ENCODE data around the gene CRYBG1.

The CRYBG1 gene, protein sequence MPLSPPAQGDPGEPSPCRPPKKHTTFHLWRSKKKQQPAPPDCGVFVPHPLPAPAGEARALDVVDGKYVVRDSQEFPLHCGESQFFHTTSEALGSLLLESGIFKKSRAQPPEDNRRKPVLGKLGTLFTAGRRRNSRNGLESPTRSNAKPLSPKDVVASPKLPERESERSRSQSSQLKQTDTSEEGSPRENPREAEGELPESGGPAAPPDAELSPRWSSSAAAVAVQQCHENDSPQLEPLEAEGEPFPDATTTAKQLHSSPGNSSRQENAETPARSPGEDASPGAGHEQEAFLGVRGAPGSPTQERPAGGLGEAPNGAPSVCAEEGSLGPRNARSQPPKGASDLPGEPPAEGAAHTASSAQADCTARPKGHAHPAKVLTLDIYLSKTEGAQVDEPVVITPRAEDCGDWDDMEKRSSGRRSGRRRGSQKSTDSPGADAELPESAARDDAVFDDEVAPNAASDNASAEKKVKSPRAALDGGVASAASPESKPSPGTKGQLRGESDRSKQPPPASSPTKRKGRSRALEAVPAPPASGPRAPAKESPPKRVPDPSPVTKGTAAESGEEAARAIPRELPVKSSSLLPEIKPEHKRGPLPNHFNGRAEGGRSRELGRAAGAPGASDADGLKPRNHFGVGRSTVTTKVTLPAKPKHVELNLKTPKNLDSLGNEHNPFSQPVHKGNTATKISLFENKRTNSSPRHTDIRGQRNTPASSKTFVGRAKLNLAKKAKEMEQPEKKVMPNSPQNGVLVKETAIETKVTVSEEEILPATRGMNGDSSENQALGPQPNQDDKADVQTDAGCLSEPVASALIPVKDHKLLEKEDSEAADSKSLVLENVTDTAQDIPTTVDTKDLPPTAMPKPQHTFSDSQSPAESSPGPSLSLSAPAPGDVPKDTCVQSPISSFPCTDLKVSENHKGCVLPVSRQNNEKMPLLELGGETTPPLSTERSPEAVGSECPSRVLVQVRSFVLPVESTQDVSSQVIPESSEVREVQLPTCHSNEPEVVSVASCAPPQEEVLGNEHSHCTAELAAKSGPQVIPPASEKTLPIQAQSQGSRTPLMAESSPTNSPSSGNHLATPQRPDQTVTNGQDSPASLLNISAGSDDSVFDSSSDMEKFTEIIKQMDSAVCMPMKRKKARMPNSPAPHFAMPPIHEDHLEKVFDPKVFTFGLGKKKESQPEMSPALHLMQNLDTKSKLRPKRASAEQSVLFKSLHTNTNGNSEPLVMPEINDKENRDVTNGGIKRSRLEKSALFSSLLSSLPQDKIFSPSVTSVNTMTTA (N-terminal part only)

GRCh38 chr6:106360410-106360988, at the start of gene CRYBG1:
TSS of gene CRYBG1 (plus strand) at chr6:106360717. CDS start at chr6:106360909, 192 bp downstream.
- Mint-ChIP-seq H3K36me3 (ENCODE audit: low read depth) (no peaks in the 10 kb centered on the region), H3K4me3 (peak within 1 kb of the TSS; percentile 74), H3K27me3 (peaks cover 59% of the 10 kb centered on the region), H3K4me1 (peaks cover 12% of the 10 kb centered on the region), H3K27ac (no peak within 1 kb of the TSS), H3K9me3 (no peaks in the 10 kb centered on the region)
- ATAC-seq (peak; percentile 91), DNase-seq (peak; percentile 78)

DNA sequence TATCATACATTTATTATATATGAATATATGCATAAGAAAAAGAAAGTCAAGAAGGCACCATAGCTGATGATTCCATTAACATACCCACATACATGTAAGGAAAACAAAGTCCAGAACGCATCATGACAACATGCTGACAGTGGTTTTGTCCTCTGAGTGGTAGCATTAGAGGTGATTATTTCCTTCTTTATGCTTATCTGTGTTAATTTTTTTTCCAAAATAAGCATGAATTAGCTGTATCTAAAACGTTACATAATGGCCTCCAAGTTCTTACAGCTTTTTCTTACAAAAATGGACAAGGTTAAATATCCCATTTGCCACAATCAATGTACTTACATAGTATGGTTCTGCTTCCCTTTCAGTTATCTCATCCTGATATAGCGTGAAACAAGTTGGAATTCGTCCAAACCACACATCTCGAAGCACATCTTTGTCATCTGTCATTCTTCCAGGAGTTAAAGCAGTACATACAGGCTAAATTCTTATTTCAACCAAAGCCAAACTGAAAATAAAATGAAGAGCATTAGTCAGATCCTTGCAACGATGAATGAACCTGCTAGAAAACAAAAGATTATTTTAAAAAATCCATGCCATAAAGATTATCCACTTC, 44.6 kb upstream of the CRYBG1 start:
- DNase-seq (no peak), ATAC-seq (no peak)
- Mint-ChIP-seq H3K27ac (no peak overlapping the region), H3K9me3 (no peaks in the 10 kb centered on the region), H3K4me1 (peaks cover 60% of the 10 kb centered on the region), H3K36me3 (ENCODE audit: low read depth) (peaks cover 27% of the 10 kb centered on the region), H3K27me3 (no peaks in the 10 kb centered on the region), H3K4me3 (no peak overlapping the region)

GRCh38 chr6:106316375-106316766, 44.1 kb upstream of the CRYBG1 start:
- Mint-ChIP-seq H3K36me3 (ENCODE audit: low read depth) (peaks cover 23% of the 10 kb centered on the region), H3K4me3 (no peak overlapping the region), H3K27ac (peak overlapping the region; percentile 13), H3K9me3 (no peaks in the 10 kb centered on the region), H3K27me3 (no peaks in the 10 kb centered on the region), H3K4me1 (peaks cover 58% of the 10 kb centered on the region)
- ATAC-seq, result peak; percentile 52
- DNase-seq, result no peak

DNA sequence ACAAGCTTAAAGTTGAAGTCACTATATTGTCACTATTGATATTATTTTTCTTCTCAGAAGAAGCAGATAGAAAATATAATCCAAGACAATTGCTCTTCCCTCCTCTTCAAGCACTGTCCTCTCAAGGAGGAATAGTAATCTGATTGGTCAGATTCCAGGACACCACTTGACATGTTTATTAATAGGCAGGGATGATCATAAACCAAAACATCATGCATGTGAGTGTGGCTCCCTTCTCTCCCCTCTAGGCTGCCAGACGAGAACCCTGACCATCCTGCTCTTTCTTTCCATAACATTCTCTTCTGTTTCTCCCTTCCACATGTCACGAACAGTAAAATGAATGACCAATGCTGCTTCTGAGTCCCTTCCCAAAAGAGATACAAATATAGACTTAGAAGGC, 42.5 kb upstream of the CRYBG1 start:
- Mint-ChIP-seq H3K36me3 (ENCODE audit: low read depth) (peaks cover 21% of the 10 kb centered on the region), H3K4me3 (no peak overlapping the region), H3K27ac (no peak overlapping the region), H3K9me3 (no peaks in the 10 kb centered on the region), H3K4me1 (peaks cover 55% of the 10 kb centered on the region), H3K27me3 (no peaks in the 10 kb centered on the region)
- ATAC-seq (no peak), DNase-seq (no peak)

GRCh38 chr6:106318851-106319250, 41.7 kb upstream of the CRYBG1 start:
- no peak for ATAC-seq
- peaks cover 15% of the 10 kb centered on the region for H3K36me3 Mint-ChIP-seq (ENCODE audit: low read depth)
- H3K27me3 Mint-ChIP-seq, result no peaks in the 10 kb centered on the region

DNA sequence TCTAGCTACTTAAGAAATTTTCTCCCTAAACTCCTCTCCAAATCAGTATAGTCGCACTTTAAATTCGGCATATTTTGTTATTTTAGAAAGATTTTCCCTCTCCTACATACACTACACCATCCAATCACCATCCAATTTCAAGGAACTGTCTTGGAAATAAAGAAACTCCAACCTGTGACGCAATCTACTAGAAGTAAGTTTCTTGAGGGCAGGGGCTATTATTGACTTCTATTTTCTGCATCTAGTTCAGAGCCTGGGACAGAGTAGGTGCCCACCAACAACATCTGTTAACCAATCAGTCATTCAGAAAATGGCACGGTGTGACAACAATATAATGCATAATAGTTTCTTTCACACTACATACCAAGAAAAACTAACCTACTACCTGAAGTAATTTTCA, 38.6 kb upstream of the CRYBG1 start:
- peaks cover 6% of the 10 kb centered on the region for H3K36me3 Mint-ChIP-seq (ENCODE audit: low read depth)
- H3K27ac Mint-ChIP-seq, result no peak overlapping the region
- ATAC-seq (no peak), DNase-seq (no peak)
- H3K4me3 Mint-ChIP-seq, result no peak overlapping the region
- peaks cover 65% of the 10 kb centered on the region for H3K4me1 Mint-ChIP-seq
- H3K27me3 Mint-ChIP-seq, result peaks cover 3% of the 10 kb centered on the region
- no peaks in the 10 kb centered on the region for H3K9me3 Mint-ChIP-seq

More at GRCh38 chr6:106318851-106319250, 41.7 kb upstream of the CRYBG1 start:
- Mint-ChIP-seq H3K9me3 (no peaks in the 10 kb centered on the region), H3K4me3 (no peak overlapping the region), H3K4me1 (peaks cover 56% of the 10 kb centered on the region), H3K27ac (no peak overlapping the region)
- no peak for DNase-seq

GRCh38 chr6:106324726-106325335, 35.7 kb upstream of the CRYBG1 start:
- Mint-ChIP-seq H3K27ac (peak overlapping the region; percentile 96), H3K4me3 (peak overlapping the region; percentile 98), H3K27me3 (peaks cover 13% of the 10 kb centered on the region), H3K36me3 (ENCODE audit: low read depth) (peaks cover 6% of the 10 kb centered on the region), H3K9me3 (no peaks in the 10 kb centered on the region), H3K4me1 (peaks cover 52% of the 10 kb centered on the region)
- DNase-seq (no peak), ATAC-seq (no peak)

DNA sequence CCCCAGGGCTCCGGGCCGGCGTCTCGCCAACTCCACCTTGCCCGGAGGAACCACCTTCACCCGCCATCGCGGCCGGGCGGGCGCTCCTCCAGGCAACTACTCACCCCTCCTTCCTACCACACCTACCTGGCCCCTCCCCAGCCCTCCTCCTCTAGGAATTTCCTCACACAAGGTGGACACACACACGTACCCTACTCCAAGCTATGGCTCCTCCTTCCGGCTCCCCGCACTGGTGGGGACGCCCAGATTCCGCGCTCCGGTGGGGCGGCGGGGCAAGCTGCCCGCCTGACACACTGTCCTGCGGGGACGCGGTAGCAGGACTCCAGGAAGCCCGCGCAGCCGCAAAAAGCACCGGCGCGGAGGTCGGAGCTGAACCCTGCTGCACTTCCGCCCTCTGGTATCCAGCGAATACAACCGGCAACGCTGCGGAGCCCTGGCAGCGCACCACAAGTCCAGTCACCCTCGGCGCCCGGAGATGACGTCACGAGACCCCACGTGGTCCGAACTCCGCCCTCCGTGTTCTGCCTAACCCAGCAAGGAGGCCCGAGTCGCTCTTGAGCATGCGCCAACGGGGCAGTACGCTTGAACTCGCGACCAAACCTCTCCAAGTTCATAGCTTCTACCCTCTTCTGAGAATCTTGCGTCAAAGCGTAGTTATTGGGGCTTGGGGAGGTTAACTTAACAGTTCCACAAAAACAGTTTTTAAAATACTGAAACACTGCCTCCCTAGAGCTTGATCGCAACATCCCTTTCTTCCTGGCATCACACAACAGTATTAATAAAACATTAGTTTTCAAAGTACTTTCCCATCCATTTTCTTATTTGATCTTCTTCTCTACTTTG, 35.0 kb upstream of the CRYBG1 start, which contains the start of gene ATG5:
Gene ATG5, minus strand, starts transcription at position 425 of the 843 bp plus-strand sequence. CDS start 9,552 bp downstream, outside the sequence.
- H3K27me3 Mint-ChIP-seq, result peaks cover 15% of the 10 kb centered on the region
- peaks cover 6% of the 10 kb centered on the region for H3K36me3 Mint-ChIP-seq (ENCODE audit: low read depth)
- DNase-seq (peak; percentile 100), ATAC-seq (peak; percentile 97)
- H3K9me3 Mint-ChIP-seq, result no peaks in the 10 kb centered on the region
- peaks cover 48% of the 10 kb centered on the region for H3K4me1 Mint-ChIP-seq
- H3K4me3 Mint-ChIP-seq, result peak within 1 kb of the TSS; percentile 98
- H3K27ac Mint-ChIP-seq, result peak within 1 kb of the TSS; percentile 96

DNA sequence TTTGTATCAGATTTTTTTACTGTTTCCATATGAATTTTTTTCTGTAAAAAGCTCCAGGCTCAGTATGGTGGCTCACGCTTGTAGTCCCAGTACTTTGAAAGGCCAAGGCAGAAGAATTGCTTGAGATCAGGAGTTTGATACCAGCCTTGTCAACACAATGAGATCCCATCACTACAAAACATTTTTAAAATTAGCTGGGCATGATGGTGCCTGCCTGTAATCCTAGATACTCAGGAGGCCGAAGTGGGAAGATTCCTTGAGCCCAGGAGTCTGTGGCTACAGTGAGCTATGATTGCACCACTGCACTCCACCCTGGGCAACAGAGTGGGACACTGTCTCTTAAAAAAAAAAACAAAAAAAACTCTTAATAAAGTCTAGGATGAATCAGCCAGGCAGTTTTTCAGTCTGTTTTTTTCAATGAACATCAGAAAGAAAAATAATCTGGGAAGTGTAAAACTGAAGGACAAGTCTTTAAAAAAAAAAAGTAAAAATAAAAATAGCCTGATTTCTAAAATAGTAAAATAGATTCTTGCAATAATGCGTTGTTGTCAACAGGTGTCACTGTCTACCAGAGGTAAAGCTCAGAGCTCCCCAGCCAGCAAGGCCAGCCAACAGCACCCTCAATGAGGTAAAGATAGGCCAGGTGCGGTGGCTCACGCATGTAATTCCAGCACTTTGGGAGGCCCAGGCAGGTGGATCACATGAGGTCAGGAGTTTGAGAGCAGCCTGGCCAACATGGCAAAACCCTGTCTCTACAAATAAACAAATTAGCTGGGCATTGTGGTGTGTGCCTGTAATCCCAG, 25.7 kb upstream of the CRYBG1 start:
- peaks cover 3% of the 10 kb centered on the region for H3K4me1 Mint-ChIP-seq
- no peak overlapping the region for H3K4me3 Mint-ChIP-seq
- DNase-seq, result peak; percentile 26
- H3K36me3 Mint-ChIP-seq (ENCODE audit: low read depth), result no peaks in the 10 kb centered on the region
- no peak overlapping the region for H3K27ac Mint-ChIP-seq
- peak; percentile 57 for ATAC-seq
- no peaks in the 10 kb centered on the region for H3K9me3 Mint-ChIP-seq
- peaks cover 15% of the 10 kb centered on the region for H3K27me3 Mint-ChIP-seq

DNA sequence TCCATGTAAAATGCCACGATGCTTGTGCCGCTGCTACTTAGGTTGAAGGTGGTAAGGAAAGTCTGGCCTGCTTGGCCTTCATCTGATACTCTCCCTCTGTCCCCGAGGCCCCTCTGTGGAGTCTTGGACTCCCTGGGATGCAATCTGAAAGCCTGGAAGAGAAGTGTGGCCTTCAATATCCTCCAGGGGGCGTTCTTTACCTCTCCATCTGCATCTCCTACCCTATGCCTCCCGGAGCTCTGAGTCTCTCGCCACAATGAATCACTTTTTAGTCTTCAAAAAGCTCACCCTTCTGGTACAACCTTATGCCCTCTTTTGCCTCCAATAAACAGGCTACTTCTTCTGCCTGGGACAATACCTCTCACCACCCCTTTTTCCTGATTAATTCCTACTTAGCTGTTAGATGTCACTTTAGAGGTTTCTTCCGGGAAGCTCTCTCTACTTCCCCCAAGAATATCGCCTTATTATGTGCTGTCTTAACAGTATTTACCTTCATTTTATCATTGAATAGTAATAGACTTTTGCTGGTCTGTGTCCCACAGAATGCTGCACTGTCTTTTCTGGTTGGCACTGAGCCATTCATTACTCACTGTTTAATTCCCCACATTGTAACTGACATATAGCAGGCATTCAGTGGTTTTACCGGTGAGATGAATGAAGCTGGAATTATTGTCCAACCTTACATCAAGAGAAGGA, 21.0 kb upstream of the CRYBG1 start:
- Mint-ChIP-seq H3K4me1 (peaks cover 3% of the 10 kb centered on the region), H3K9me3 (no peaks in the 10 kb centered on the region), H3K4me3 (no peak overlapping the region), H3K27ac (no peak overlapping the region), H3K27me3 (peaks cover 15% of the 10 kb centered on the region), H3K36me3 (ENCODE audit: low read depth) (no peaks in the 10 kb centered on the region)
- DNase-seq (peak; percentile 48), ATAC-seq (peak; percentile 98)

DNA sequence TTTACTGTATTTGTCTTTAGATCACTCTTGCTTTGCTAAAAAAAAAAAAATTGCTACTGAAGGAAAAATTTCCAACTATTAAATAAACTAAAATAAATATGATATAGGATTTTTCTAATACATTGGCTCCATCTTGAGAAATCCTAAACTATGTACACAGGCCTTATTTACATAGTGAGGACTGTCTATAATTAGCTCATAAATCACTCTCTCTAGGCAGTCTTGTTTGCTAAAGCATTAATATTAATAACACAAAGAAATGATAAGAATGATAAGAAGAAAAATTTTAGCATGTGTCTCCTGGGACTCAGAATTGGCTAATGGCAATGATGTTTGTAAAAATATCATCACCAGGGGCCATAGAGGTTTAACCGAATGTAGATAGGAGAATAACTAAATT, 13.3 kb upstream of the CRYBG1 start:
- no peak overlapping the region for H3K4me3 Mint-ChIP-seq
- ATAC-seq (no peak), DNase-seq (no peak)
- no peaks in the 10 kb centered on the region for H3K36me3 Mint-ChIP-seq (ENCODE audit: low read depth)
- no peaks in the 10 kb centered on the region for H3K9me3 Mint-ChIP-seq
- no peaks in the 10 kb centered on the region for H3K4me1 Mint-ChIP-seq
- no peak overlapping the region for H3K27ac Mint-ChIP-seq
- H3K27me3 Mint-ChIP-seq, result peaks cover 13% of the 10 kb centered on the region
